Measurements from ENCODE around the gene DPP6.

- TF ChIP-seq CTCF (IDR thresholded peaks at IDR 0.05) (no peak), POLR2A (IDR thresholded peaks at IDR 0.05) (no peak), POLR2AphosphoS5 (IDR thresholded peaks at IDR 0.05) (no peak)
These were observed 531.3 kb downstream of the DPP6 start for GRCh38 chr7:154583454-154583853.
